HEK293 (cell line): Measurements from ENCODE around the gene APOBEC3A.

ENCODE experiments used
- CTCF ChIA-PET: fragments of 350-600 bp; formaldehyde crosslinking; extraction: SDS; loops from one replicate; lab custom pipeline; 2021; ENCODE audit warnings: antibody characterized with exemption; lab: Yijun Ruan, JAX
- POLR2A ChIA-PET: fragments of 300-600 bp; formaldehyde crosslinking; extraction: SDS; loops from one replicate; lab custom pipeline; 2020; ENCODE audit warnings: antibody characterized with exemption, inconsistent platforms; lab: Yijun Ruan, JAX
- H3K27ac ChIP-seq: fragments of 200-500 bp; sonication (Bioruptor generic); 2 replicates; pipeline ENCODE4 v1.5.1; 2014; ENCODE audit warnings: low read depth, low read length, control low read depth, inconsistent platforms; ENCODE audit errors: extremely low read depth
- H3K36me3 ChIP-seq, 2 experiments: fragments of 200-500 bp in 1 of 2; sonication (Bioruptor generic) in 1 of 2; 1 replicate in 1 of 2; 2 replicates in 1 of 2; pipeline ENCODE4 v1.5.1; 2014 to 2017; ENCODE audit warnings: inconsistent platforms in 2 of 2, low read length in 2 of 2; ENCODE audit not compliant: control insufficient read depth in 2 of 2, insufficient read depth in 1 of 2
- H3K4me1 ChIP-seq: fragments of 200-500 bp; sonication (Bioruptor generic); 2 replicates; pipeline ENCODE4 v1.5.1; 2014; ENCODE audit warnings: mild to moderate bottlenecking, low read length, inconsistent platforms; ENCODE audit not compliant: control insufficient read depth, insufficient read depth
- H3K4me3 ChIP-seq: 2 replicates; pipeline ENCODE4 v1.5.1; 2011; ENCODE audit warnings: low read depth, mild to moderate bottlenecking, control low read depth, low read length, moderate library complexity
- H3K9me3 ChIP-seq: fragments of 200-500 bp; sonication (Bioruptor generic); 2 replicates; pipeline ENCODE4 v1.5.1; 2014; ENCODE audit warnings: low read depth, low read length, inconsistent platforms; ENCODE audit not compliant: control insufficient read depth, insufficient read depth
- BCL11B ChIP-seq: fragments of 450-650 bp; formaldehyde crosslinking; IDR thresholded peaks from 2 replicates; pipeline ENCODE4 v1.5.1; 2016; ENCODE audit warnings: low read depth, missing biosample characterization, missing genetic modification characterization
- GLI2 ChIP-seq: fragments of 450-650 bp; formaldehyde crosslinking; IDR thresholded peaks from 2 replicates; pipeline ENCODE4; 2017; ENCODE audit warnings: missing biosample characterization, missing genetic modification characterization, low read depth, borderline replicate concordance
- INSM2 ChIP-seq: fragments of 450-650 bp; formaldehyde crosslinking; IDR thresholded peaks from 2 replicates; pipeline ENCODE4 v1.5.1; 2016; ENCODE audit warnings: missing biosample characterization, missing genetic modification characterization
- KLF10 ChIP-seq: fragments of 450-650 bp; IDR thresholded peaks from 2 replicates; pipeline ENCODE4 v1.5.1; 2018; ENCODE audit warnings: missing biosample characterization, mild to moderate bottlenecking, missing genetic modification characterization
- MYNN ChIP-seq: fragments of 450-650 bp; formaldehyde crosslinking; IDR thresholded peaks from 2 replicates; pipeline ENCODE4 v1.5.1; 2016; ENCODE audit warnings: missing biosample characterization, missing genetic modification characterization, borderline replicate concordance
- OVOL3 ChIP-seq: fragments of 450-650 bp; formaldehyde crosslinking; IDR thresholded peaks from 2 replicates; pipeline ENCODE4 v1.5.1; 2016; ENCODE audit warnings: missing biosample characterization, missing genetic modification characterization
- RBAK ChIP-seq: fragments of 450-650 bp; formaldehyde crosslinking; IDR thresholded peaks from 2 replicates; pipeline ENCODE4 v1.5.1; 2016; ENCODE audit warnings: missing biosample characterization, missing genetic modification characterization
- SETDB1 ChIP-seq: IDR thresholded peaks from one replicate; pipeline ENCODE4 v1.6.1; 2017; ENCODE audit warnings: mild to moderate bottlenecking, low read length, moderate library complexity, mixed read lengths; ENCODE audit not compliant: insufficient read length
- SP2 ChIP-seq: fragments of 450-650 bp; formaldehyde crosslinking; IDR thresholded peaks from 2 replicates; pipeline ENCODE4 v1.5.1; 2016; ENCODE audit warnings: missing biosample characterization, missing genetic modification characterization
- SP7 ChIP-seq: fragments of 450-650 bp; formaldehyde crosslinking; IDR thresholded peaks from 2 replicates; pipeline ENCODE4 v1.5.1; 2016; ENCODE audit warnings: missing biosample characterization, missing genetic modification characterization
- ZBTB1 ChIP-seq: fragments of 450-650 bp; formaldehyde crosslinking; IDR thresholded peaks from 2 replicates; pipeline ENCODE4 v1.5.1; 2016; ENCODE audit warnings: missing biosample characterization, missing genetic modification characterization
- ZBTB11 ChIP-seq: fragments of 450-650 bp; formaldehyde crosslinking; conservative IDR thresholded peaks from 2 replicates; pipeline ENCODE4 v1.5.1; 2016; ENCODE audit warnings: low read depth, missing biosample characterization, missing genetic modification characterization
- ZBTB8A ChIP-seq: fragments of 450-650 bp; formaldehyde crosslinking; IDR thresholded peaks from 2 replicates; pipeline ENCODE4 v1.5.1; 2016; ENCODE audit warnings: missing biosample characterization, missing genetic modification characterization
- ZEB2 ChIP-seq: fragments of 450-650 bp; formaldehyde crosslinking; IDR thresholded peaks from 2 replicates; pipeline ENCODE4 v1.5.1; 2016; ENCODE audit warnings: missing biosample characterization, missing genetic modification characterization
- ZNF335 ChIP-seq: fragments of 450-650 bp; formaldehyde crosslinking; conservative IDR thresholded peaks from 2 replicates; pipeline ENCODE4 v1.5.1; 2016; ENCODE audit warnings: missing biosample characterization, missing genetic modification characterization
- ZNF792 ChIP-seq: fragments of 450-650 bp; formaldehyde crosslinking; IDR thresholded peaks from 2 replicates; pipeline ENCODE4 v1.5.1; 2016; ENCODE audit warnings: missing biosample characterization, missing genetic modification characterization
- ZSCAN23 ChIP-seq: fragments of 450-650 bp; formaldehyde crosslinking; IDR thresholded peaks from 2 replicates; pipeline ENCODE4 v1.5.1; 2016; ENCODE audit warnings: missing biosample characterization, missing genetic modification characterization
- ZSCAN4 ChIP-seq: fragments of 450-650 bp; formaldehyde crosslinking; IDR thresholded peaks from 2 replicates; pipeline ENCODE4 v1.5.1; 2017; ENCODE audit warnings: missing biosample characterization, missing genetic modification characterization
- TF ChIP-seq, protein P1 (sequence below): fragments of 450-650 bp; formaldehyde crosslinking; IDR thresholded peaks from 2 replicates; pipeline ENCODE4 v1.5.1; 2017; ENCODE audit warnings: missing biosample characterization, missing genetic modification characterization
- TF ChIP-seq, protein P2 (sequence below): fragments of 450-650 bp; formaldehyde crosslinking; IDR thresholded peaks from 2 replicates; pipeline ENCODE4 v1.5.1; 2016; ENCODE audit warnings: missing biosample characterization, missing genetic modification characterization
- TF ChIP-seq, protein P3 (sequence below): sonication (generic); formaldehyde crosslinking; IDR thresholded peaks from 2 replicates; pipeline ENCODE4 v1.8.1; 2022; ENCODE audit warnings: mild to moderate bottlenecking, moderate library complexity, missing genetic modification reagents
- TF ChIP-seq, protein P4 (sequence below): fragments of 450-650 bp; formaldehyde crosslinking; IDR thresholded peaks from 2 replicates; pipeline ENCODE4 v1.5.1; 2016; ENCODE audit warnings: missing biosample characterization, missing genetic modification characterization

APOBEC3A gene

DNA sequence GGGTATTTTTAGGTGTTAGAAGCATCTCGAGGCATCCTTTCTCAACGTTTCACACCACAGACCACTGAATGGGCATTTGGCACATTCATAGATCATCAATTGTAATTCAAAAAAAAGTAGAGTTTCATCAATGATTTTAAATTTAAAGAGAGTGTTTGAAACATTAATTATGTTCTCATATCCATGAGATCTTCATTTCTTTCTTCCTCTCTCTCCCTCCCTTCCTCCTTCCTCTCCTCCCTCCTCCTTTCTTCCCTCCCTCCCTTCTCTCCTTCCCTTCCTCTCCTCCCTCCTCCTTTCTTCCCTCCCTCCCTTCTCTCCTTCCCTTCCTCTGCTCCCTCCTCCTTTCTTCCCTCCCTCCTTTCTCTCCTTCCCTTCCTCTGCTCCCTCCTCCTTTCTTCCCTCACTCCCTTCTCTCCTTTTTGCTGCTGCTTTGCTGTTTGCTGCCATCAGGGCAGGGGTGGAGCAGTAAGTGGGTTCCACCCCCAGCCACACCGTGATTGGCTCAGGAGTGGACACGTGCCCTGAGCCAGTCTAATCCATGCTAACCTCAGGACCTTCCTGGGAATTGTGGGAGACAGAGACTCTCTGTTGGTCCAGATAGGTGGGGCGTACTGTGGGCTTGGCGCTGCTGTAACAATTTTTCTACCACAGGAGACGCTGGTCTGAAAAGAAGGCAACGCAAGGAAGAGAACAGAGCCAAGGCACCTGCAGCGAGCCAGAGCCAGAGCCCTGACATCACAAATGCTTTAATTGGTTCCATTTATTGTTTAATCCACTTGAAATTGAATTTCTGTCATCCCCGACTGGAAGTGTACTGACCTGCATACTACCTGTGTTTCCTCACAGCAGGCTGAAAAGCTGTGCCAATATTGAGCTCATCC is 33.7 kb upstream of the APOBEC3A start (continued):
- TF ChIP-seq RBAK (no peak), SP2 (tag by site-specific recombination) (peak; percentile 94), ZBTB11 (tag by site-specific recombination) (no peak)
- TF ChIP-seq, protein P1, sequence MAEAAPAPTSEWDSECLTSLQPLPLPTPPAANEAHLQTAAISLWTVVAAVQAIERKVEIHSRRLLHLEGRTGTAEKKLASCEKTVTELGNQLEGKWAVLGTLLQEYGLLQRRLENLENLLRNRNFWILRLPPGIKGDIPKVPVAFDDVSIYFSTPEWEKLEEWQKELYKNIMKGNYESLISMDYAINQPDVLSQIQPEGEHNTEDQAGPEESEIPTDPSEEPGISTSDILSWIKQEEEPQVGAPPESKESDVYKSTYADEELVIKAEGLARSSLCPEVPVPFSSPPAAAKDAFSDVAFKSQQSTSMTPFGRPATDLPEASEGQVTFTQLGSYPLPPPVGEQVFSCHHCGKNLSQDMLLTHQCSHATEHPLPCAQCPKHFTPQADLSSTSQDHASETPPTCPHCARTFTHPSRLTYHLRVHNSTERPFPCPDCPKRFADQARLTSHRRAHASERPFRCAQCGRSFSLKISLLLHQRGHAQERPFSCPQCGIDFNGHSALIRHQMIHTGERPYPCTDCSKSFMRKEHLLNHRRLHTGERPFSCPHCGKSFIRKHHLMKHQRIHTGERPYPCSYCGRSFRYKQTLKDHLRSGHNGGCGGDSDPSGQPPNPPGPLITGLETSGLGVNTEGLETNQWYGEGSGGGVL (tag by site-specific recombination), result peak; percentile 89

DNA sequence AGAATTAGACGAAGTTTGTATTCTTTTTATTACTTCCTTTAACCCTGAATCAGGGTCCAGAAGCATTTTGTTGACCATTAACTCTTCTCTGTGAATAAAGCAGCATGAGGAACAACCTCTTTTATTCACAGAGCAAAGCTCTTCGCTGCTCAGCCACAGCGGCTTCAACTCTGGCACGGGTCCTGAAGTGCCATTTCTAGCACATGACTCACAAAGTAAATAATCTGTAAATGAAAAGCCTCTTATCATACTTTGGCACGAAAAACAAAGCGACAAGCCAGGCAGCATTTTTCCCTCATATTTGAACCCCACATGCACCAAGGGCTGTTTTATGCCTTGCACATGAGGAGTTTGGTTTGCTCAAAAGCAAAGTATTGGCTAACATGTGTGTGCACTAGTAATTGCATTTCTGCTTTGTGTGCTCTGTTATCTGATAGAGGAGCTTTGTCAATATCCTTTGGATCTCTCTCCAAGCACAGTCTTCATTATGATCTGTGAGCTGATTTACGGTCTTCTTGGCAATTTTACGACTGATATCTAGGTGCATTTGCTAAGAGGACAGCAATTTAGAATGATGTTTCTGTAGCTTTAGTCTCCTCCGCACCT is 33.0 kb upstream of the APOBEC3A start:
- Histone ChIP-seq H3K27ac (peak overlapping the region; percentile 91), H3K36me3 (no peaks in the 10 kb centered on the region), H3K4me3 (peak overlapping the region; percentile 30), H3K9me3 (no peaks in the 10 kb centered on the region), H3K4me1 (peaks cover 17% of the 10 kb centered on the region)
- POLR2A ChIA-PET, result interaction anchor here (0.6 to 1.3 kb wide), 9 partner anchors 11 to 387 kb away, joined by 3 to 8 read pairs (median 3); partner anchors contain the start of genes APOBEC3B and CBX6
- CTCF ChIA-PET, result interaction anchor here (0.8 to 1.8 kb wide), 12 partner anchors 17 to 604 kb away, joined by 3 to 13 read pairs (median 4); no protein-coding TSS in a partner anchor
- TF ChIP-seq SETDB1 (peak; percentile 15), KLF10 (tag by site-specific recombination) (peak; percentile 66), INSM2 (no peak; the same call in 1 of the 2 replicates), ZNF792 (tag by site-specific recombination) (0 out of 2 replicates have a peak, but pooled peaks have one; percentile 22), ZSCAN4 (peak; percentile 77), ZSCAN23 (tag by site-specific recombination) (peak; percentile 50; the same call in 1 of the 2 replicates), ZBTB8A (peak; percentile 38), BCL11B (tag by site-specific recombination) (0 out of 2 replicates have a peak, but pooled peaks have one; percentile 70), SP7 (tag by site-specific recombination) (peak; percentile 96), ZNF335 (tag by site-specific recombination) (peak; percentile 69), OVOL3 (peak; percentile 84), ZEB2 (tag by site-specific recombination) (peak; percentile 87), GLI2 (no peak), MYNN (tag by site-specific recombination) (0 out of 2 replicates have a peak, but pooled peaks have one; percentile 38), ZBTB1 (tag by site-specific recombination) (0 out of 2 replicates have a peak, but pooled peaks have one; percentile 72)
- TF ChIP-seq, protein P2, sequence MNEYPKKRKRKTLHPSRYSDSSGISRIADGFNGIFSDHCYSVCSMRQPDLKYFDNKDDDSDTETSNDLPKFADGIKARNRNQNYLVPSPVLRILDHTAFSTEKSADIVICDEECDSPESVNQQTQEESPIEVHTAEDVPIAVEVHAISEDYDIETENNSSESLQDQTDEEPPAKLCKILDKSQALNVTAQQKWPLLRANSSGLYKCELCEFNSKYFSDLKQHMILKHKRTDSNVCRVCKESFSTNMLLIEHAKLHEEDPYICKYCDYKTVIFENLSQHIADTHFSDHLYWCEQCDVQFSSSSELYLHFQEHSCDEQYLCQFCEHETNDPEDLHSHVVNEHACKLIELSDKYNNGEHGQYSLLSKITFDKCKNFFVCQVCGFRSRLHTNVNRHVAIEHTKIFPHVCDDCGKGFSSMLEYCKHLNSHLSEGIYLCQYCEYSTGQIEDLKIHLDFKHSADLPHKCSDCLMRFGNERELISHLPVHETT (tag by site-specific recombination), result peak; percentile 85
- TF ChIP-seq, protein P3, sequence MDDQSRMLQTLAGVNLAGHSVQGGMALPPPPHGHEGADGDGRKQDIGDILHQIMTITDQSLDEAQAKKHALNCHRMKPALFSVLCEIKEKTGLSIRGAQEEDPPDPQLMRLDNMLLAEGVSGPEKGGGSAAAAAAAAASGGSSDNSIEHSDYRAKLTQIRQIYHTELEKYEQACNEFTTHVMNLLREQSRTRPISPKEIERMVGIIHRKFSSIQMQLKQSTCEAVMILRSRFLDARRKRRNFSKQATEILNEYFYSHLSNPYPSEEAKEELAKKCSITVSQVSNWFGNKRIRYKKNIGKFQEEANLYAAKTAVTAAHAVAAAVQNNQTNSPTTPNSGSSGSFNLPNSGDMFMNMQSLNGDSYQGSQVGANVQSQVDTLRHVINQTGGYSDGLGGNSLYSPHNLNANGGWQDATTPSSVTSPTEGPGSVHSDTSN (CRISPR knock-in tag), result no peak
- TF ChIP-seq, protein P4, sequence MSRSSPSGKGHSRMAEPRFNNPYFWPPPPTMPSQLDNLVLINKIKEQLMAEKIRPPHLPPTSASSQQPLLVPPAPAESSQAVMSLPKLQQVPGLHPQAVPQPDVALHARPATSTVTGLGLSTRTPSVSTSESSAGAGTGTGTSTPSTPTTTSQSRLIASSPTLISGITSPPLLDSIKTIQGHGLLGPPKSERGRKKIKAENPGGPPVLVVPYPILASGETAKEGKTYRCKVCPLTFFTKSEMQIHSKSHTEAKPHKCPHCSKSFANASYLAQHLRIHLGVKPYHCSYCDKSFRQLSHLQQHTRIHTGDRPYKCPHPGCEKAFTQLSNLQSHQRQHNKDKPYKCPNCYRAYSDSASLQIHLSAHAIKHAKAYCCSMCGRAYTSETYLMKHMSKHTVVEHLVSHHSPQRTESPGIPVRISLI (tag by site-specific recombination), result no peak
